ENCODE measurements around the gene CNNM2.
"Not testable (repeated sequence)": the region's sequence is repeated elsewhere in the genome, so short reads cannot be mapped to it uniquely, and the experiment has no call there.

Gene CNNM2

GRCh38 chr10:102967123-102967522 lies 49.0 kb downstream of the CNNM2 start:
- no peak for DNase-seq (ENCODE audit: low read depth in 2 of 2)

DNA sequence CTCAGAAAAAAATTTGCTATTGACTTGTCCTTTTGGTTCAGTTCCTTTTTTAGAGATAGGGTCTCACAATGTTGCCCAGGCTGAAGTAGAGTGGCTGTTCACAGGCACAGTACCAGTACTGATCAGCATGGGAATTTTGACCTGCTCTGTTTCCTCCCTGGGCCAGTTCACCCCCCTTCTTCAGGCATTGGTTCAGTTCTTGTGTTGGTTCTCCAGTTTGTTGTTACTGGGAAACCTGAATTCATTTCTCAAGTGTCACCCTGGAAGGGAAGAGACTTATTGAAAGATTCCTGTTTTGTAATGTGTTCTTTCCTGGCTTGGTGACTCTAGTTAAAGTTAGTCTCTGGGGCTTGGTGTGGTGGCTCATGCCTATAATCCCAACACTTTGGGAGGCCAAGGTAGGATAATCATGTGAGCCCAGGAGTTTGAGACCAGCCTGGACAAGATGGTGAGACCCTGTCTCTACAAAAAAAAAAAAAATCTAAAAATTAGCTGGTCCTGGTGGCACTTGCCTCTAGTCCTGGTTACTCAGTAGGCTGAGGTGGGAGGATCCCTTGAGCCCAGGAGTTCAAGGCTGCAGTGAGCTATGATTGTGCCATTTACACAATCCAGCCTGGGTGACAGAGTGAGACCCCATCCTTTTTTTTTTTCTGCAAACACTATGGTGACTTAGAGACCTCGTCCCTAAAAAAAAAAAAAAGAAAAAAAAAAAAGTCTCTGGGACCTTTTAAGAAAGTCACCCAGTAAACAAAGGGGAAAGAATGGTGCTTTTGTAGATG lies 52.7 kb downstream of the CNNM2 start:
- no peak for DNase-seq (ENCODE audit: low read depth in 2 of 2)

DNA sequence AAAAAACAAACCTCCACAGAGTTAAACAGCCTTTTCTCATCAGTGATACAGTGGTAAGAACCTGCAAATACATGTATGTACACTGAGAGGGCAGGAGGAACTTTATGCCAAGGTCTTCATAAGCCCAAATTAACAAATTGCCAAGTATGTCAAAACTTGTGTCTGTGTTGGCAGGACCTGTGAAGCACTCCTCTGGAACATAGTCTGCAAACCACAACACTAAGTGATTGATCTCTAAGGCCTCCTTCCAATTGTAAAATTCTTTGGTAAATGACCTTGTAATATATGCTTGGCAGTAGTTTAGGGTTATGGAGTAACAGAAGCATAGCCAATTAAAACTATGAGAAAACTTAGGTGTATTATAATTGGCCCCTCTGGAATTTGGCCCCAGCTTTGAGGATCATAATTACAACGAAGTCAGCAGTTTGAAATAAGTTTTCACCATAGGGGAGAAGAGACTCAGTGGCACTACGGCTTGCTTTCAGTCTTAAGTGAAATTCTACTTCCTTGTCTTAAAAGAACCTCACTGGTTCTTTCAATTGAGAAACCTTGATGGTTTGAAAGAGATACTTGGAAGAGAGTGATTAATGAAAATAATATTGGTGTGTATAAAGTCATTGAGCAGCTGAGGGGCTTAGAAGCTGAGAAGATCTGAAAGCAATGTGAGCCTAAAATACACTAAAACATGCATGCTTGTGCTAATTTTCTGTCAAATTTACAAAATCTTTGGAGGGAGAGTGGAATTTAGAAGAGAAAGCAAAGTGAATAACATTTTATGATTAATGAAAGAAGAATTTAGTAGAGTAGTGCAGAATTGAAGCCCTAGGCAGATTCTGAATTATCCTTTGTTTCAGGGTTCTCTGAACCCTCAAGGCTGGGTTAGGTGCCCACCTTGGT lies 57.6 kb downstream of the CNNM2 start:
- no peak for DNase-seq (ENCODE audit: low read depth in 2 of 2)

DNA sequence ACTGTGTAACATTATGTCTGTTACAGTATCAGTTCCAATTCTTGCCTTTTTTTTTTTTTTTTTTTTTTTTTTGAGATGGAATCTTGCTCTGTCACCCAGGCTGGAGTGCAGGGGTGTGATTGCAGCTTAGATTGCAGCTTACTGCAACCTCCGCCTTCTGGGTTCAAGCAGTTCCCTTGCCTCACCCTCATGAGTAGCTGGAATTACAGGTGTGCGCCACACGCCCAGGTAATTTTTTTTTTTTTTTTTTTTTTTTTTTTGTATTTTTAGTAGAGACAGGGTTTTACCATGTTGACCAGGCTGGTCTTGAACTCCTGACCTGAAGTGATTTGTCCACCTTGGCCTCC lies 58.3 kb downstream of the CNNM2 start:
- not testable (repeated sequence) for DNase-seq (ENCODE audit: low read depth in 2 of 2)

DNA sequence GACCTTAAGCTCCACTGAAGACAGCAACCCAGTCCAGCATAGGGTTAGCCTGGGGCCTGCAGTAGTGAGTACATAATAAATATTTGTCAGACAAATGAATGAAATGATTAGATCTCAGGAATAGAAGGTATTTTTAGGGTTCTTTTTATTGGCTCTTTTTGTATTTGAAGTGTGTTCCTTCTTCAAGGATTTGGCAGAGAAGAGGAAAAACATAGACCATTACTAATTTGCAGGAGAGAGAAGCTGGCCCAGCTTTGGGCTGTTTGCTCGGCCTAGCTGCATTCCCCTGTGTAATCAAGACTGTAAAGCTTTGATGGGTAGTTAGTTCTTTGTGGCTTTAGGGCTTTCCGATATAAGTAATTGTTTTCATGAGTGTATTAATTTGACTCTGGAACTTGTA lies 64.2 kb downstream of the CNNM2 start:
- no peak for DNase-seq (ENCODE audit: low read depth in 2 of 2)

- no peak for DNase-seq (ENCODE audit: low read depth in 2 of 2)
Measured at GRCh38 chr10:102984086-102984485, 66.0 kb downstream of the CNNM2 start.

- DNase-seq (ENCODE audit: low read depth in 2 of 2), result no peak
Measured at GRCh38 chr10:102985811-102986210, 67.7 kb downstream of the CNNM2 start.

DNA sequence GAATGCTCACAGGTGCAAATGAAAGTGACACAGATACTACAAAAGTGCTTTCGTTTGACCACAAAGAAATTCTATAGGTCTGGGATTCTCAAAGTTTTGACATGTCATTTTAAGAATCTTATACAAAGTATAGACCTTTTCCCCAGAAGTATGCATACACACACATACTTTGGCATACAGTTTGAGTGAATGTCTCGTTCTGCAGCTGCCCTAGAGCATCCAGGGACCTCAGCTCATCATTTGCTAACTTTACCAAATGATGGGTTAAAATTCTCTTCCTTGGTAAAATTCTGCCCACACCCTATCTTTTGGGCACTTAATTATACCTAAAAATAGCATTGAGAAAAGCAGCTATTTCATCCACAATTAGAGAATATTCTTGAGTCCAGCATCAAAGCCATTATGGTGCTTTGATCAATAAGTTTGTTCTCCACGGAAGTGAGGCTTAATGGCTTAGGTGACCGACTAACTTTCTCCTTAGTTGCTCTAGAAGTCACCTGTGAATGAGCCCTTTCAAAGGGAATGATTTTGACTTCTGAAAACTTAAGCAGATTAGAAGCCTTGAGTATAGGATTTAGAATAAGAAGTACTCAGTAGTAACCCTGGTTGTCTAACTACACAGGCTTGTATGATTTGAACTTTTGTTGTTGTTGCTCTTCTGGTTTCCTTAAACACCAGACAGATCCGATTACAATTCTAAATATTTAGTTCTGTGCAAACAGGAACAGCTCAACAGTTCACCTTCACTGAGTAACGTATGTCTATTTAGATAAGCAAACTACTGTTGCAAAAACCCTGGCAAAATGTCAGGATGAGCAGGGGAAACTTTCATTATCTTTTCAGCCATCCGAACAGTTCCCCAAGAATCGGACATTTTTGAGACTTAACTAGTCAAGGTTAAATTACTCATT lies 70.6 kb downstream of the CNNM2 start:
- no peak for DNase-seq (ENCODE audit: low read depth in 2 of 2)

DNA sequence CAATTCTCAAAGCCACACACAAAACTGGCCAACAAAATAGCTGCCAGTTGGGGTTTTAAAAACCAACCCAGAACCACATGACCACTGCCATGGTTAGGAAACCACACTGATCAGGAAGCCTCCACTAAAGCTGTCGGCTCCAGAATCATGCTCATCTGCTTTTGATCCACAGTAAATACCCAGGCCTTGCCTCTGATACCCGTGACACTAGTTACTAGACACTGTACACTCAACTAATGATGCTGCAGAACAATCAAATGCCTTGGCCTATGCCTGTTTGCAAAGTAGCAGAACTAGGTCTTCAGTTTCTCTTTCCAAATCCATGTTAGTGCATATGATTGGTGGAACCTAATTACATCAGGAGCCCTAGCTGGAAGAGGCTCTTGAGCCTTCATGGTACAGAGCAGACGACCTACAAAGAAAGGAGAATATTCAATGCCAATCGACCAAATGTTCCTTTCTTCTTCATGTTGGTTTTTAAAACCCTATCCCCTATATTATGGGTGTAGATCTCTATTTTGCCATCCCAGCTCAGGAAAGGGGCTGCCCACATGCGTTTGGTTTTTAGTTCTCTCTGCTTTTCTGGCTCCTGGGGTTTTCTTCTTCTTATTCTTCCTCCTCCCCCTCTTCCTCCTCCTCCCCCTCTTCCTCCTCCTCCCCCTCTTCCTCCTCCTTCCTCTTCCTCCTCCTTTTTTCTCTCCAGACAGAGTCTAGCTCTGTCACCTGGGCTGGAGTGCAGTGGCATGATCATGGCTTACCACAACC lies 76.6 kb downstream of the CNNM2 start:
- no peak for DNase-seq (ENCODE audit: low read depth in 2 of 2)

DNA sequence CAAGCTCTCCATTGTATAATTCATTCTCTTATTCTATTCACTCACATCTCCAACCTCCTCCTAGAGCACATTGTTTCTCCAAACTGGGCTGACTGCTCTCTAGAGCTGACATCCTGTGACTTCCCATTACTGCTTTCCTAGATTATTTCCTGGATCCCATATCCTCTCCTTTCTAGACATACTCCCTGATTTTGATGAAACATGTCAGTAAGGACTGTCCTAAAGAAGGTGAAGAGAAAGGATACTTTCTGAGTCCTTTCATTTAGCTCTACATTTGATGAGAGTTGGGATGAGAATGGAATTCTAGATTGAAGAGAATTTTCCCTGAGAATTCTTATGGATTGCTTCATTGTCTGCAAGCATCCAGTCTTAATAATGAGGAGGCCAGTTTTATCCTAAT lies 78.8 kb downstream of the CNNM2 start:
- no peak for DNase-seq (ENCODE audit: low read depth in 2 of 2)

DNA sequence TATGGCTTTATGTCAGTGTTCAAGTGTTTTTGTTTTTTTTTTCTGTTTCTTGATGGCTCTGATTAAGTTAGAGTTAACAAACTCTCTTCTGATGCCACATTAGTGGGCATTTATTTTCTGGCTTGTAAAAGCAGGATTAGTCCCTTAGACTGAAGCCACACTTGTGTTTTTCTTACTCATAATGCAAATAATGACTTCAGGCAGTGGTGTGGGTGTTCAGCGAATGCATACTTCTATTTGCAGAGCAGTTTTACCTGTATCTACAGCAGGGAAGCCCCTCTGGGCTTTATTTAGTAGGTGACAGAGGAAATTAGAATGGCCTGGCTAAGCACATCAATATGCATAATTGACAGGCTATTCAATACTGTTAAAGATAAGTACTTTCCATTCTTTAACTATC lies 79.9 kb downstream of the CNNM2 start:
- no peak for DNase-seq (ENCODE audit: low read depth in 2 of 2)

DNA sequence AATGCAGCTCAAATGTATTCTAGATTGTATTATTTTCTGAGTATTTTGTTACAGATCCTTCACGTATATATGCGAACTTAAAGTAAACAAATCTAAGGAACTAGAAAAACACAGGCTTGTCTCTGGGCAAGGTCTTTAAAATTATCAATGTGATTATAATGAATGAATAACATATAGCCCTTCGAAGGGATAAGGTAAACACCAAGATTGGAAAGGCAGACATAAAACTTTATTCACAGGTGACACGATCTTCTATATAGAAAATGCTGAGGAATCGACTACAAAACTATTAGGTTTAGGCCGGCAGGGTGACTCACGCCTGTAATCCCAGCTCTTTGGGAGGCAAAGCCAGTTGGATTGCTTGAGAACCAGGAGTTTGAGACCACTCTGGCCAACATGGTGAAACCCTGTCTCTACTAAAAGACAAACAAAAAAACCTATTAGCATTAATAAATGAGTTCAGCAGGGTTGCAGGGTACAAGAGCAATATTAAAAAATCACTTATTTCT lies 80.4 kb downstream of the CNNM2 start:
- DNase-seq (ENCODE audit: low read depth in 2 of 2), result no peak

- DNase-seq (ENCODE audit: low read depth in 2 of 2), result not testable (repeated sequence)
Measured at GRCh38 chr10:103000050-103000449, 82.0 kb downstream of the CNNM2 start.

DNA sequence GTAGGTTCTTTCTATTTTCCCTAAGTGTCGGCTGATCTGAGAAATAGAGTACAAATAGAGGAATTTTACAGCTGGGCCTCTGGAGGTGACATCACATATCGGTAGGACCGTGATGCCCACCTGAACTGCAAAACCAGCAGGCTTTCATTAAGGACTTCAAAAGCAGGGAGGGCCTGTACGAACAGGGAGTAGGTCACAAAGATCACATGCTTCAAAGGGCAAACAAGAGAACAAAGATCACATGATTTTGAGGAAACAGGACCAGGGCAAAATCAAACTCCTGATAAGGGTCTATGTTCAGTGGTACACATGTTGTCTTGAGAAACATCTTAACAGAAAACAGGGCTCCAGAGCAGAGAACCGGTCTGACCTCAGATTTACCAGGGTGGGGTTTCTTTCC lies 88.9 kb downstream of the CNNM2 start:
- no peak for DNase-seq (ENCODE audit: low read depth in 2 of 2)

DNA sequence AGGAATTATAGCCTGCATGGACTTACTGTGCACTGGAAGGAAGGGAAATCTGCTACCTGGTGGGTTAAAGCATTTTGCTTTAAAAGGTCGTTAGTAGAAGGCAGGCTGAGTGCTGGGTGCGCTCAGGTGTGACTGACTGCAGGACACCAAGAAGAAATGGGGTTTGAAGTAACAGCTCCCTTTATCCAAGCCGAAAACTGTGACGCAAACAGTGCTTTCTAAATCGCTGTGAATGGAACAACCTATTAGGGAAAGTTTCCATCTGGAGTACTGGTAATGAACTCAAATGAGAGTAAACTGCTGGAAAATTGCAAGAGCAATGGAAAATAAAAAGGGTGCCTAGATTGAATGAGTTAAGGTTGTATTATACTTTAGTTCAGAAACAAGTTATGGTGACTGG lies 95.3 kb downstream of the CNNM2 start:
- DNase-seq (ENCODE audit: low read depth in 2 of 2), result no peak

DNA sequence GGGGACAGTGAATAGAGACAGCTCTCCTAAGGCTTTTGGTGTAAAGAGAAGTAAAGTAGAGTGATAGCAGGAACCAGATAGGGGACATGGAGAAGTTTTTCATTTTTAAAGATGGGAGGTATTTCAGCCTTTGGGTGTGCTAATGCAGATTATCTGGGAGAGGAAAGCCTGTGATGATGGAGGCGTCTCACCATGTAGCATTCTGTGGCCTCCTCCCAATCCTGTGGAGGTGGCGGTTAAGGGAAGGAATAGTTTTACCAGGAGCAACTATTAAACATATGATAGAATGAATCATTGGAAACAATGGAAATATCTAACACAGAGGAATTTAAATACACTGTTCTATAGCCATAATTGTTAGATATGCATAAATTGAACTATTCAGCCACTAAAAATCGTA lies 101.3 kb downstream of the CNNM2 start:
- no peak for DNase-seq (ENCODE audit: low read depth in 2 of 2)

GRCh38 chr10:103021150-103021899 lies 103.2 kb downstream of the CNNM2 start:
- no peak for DNase-seq (ENCODE audit: low read depth in 2 of 2)

DNA sequence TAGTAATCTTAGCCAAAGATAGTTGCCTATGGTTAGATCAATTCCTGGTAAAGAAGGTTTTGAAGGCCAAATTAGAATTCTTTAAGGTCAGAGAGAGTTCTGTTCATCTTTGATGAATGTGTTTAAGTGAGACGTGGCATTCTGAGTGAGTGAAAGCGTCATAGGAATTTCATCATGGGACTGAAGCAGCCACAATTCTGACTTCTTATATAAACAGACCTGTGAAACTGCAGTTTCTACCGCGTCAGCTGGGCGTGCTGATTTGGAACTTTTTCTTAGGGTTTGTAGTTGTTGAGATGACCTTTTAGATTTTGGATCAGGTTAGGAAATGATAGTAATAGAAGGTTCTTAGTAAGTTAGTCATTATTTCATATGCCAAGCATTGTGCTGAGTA lies 103.8 kb downstream of the CNNM2 start:
- DNase-seq (ENCODE audit: low read depth in 2 of 2), result no peak

DNA sequence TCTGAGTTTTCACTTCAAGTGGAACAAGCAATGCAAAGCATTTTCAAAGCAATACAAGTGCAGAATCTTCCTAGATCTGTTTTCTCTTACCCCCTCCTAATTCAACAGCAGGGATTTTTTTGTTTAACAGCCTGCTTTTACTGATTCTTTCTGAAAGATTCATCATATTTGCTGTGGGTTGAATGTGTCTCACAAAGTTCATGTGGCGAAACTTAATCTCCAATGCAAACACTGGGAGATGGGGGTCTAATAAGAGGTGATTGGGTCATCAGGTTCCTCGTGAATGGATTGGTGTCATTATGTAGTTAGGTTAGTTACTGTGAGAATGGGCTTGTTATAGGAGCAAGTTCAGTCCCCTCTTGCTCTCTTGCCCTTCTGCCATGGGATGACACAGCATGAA lies 107.6 kb downstream of the CNNM2 start:
- no peak for DNase-seq (ENCODE audit: low read depth in 2 of 2)

DNA sequence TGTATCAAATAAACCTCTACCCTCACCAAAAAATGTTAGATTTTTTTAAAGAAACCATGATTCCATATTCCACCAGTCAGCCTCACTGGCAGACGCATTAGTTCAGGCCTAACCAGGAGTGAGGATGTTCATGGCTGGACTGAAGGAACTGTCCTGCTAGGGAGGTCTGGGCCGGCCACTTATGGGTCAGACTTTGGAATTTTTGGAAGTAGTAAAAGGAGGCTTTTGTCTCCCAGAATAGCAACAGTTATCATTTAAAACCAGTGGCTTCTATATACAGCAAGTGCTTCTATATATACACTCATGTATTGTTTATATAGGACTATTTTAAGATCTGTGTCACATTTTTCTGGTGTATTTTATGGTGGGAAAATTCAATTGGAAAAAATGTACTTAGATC lies 120.5 kb downstream of the CNNM2 start:
- DNase-seq (ENCODE audit: low read depth in 2 of 2), result no peak
